ENCODE results near the gene SLX4. TPM values are rescaled to one million over a fixed set of nuclear protein-coding genes. Genes with fewer than 3 reads are reported as not detected.

Gene SLX4
- total RNA-seq, 1 experiment from 2014 or later, result 7.0 TPM

- H3K4me3 ChIP-seq (replicated peaks in 1 of 2; ENCODE audit: low read depth in 1 of 2, low read length in 2 of 2), result no peak overlapping the region
- no peak for ATAC-seq
- H3K79me2 ChIP-seq (ENCODE audit: insufficient read depth, low read length), result peaks cover 9% of the 10 kb centered on the region; the same call in 1 of the 2 replicates
- TF ChIP-seq POLR2A (IDR thresholded peaks at IDR 0.05; ENCODE audit: borderline replicate concordance, extremely low read depth, insufficient read depth, insufficient read length) (no peak), SP1 (IDR thresholded peaks at IDR 0.05; ENCODE audit: low read depth) (no peak), CBX3 (IDR thresholded peaks at IDR 0.05; ENCODE audit: low read depth) (no peak), EZH2 (IDR thresholded peaks at IDR 0.05) (no peak), EGR1 (IDR thresholded peaks at IDR 0.05; ENCODE audit: low read depth) (no peak), ZNF274 (IDR thresholded peaks at IDR 0.05; ENCODE audit: low read depth, low read length) (no peak), CEBPB (IDR thresholded peaks at IDR 0.05; ENCODE audit: low read depth) (no peak), MAX (IDR thresholded peaks at IDR 0.05) (no peak), TCF7L2 (IDR thresholded peaks at IDR 0.05; ENCODE audit: borderline replicate concordance, extremely low read depth, insufficient read depth, insufficient read length) (no peak), SRF (IDR thresholded peaks at IDR 0.05; ENCODE audit: low read depth) (no peak), JUND (IDR thresholded peaks at IDR 0.05) (no peak)
- H3K9ac ChIP-seq (ENCODE audit: low read length), result no peak overlapping the region
- peaks cover 0 to 7% of the 10 kb centered on the region in 2 experiments; a peak in 2 of 4 replicates for H3K4me1 ChIP-seq (ENCODE audit: control insufficient read depth in 1 of 2, insufficient read depth in 2 of 2, low read length in 2 of 2)
- no peaks in the 10 kb centered on the region for H3K9me2 ChIP-seq (ENCODE audit: insufficient read depth)
- ChIA-PET RAD21 (ENCODE audit: low non-redundant PET in 1 of 2, low total read pairs in 2 of 2, uncharacterized antibody in 2 of 2, unreplicated experiment in 2 of 2) (interaction anchor here in 1 of 2 experiments (0.6 kb wide), 1 partner anchor 42 kb away, joined by 10 read pairs; no protein-coding TSS in a partner anchor), POLR2A (no interaction called here), CTCF (no interaction called here)
- H3K27me3 ChIP-seq (ENCODE audit: insufficient read depth, low read length), result no peaks in the 10 kb centered on the region
- no peak overlapping the region for H3K4me2 ChIP-seq (ENCODE audit: low read length)
- no peaks in the 10 kb centered on the region for H3K9me3 ChIP-seq (ENCODE audit: control insufficient read depth in 1 of 2, insufficient read depth in 1 of 2, low read depth in 1 of 2, low read length in 2 of 2)
- no peak for DNase-seq (ENCODE audit: low read depth, low spot score)
- H2AFZ ChIP-seq (ENCODE audit: low read depth, low read length, poor library complexity, severe bottlenecking), result no peak overlapping the region
- H3K36me3 ChIP-seq (ENCODE audit: control insufficient read depth in 1 of 2, insufficient read depth in 2 of 2, low read length in 2 of 2), result peaks cover 0 to 6% of the 10 kb centered on the region in 2 experiments; a peak in 1 of 4 replicates
- intact Hi-C loops (cut with micrococcal nuclease), result no loop called here
- H4K20me1 ChIP-seq (ENCODE audit: insufficient read depth), result no peaks in the 10 kb centered on the region
- BruUV-seq (replicated peaks), result no TSS peak
- H3K27ac ChIP-seq (ENCODE audit: low read depth, low read length), result no peak overlapping the region
Measured at GRCh38 chr16:3607161-3607560, 4.2 kb downstream of the SLX4 start.

- BruUV-seq (replicated peaks), result no TSS peak
- POLR2A ChIA-PET, result no interaction called here
- CTCF ChIA-PET, result no interaction called here
- no peaks in the 10 kb centered on the region for H4K20me1 ChIP-seq (ENCODE audit: insufficient read depth)
- no peak overlapping the region for H2AFZ ChIP-seq (ENCODE audit: low read depth, low read length, poor library complexity, severe bottlenecking)
- no peaks in the 10 kb centered on the region for H3K27me3 ChIP-seq (ENCODE audit: insufficient read depth, low read length)
- no peak overlapping the region for H3K9ac ChIP-seq (ENCODE audit: low read length)
- no peak overlapping the region for H3K4me3 ChIP-seq (replicated peaks in 1 of 2; ENCODE audit: low read depth in 1 of 2, low read length in 2 of 2)
- intact Hi-C loops (cut with micrococcal nuclease), result no loop called here
- no peaks in the 10 kb centered on the region for H3K9me3 ChIP-seq (ENCODE audit: control insufficient read depth in 1 of 2, insufficient read depth in 1 of 2, low read depth in 1 of 2, low read length in 2 of 2)
- RAD21 ChIA-PET (ENCODE audit: low non-redundant PET in 1 of 2, low total read pairs in 2 of 2, uncharacterized antibody in 2 of 2, unreplicated experiment in 2 of 2), result no interaction called here
- DNase-seq (ENCODE audit: low read depth, low spot score), result no peak
- peaks cover 0 to 7% of the 10 kb centered on the region in 2 experiments; a peak in 2 of 4 replicates for H3K4me1 ChIP-seq (ENCODE audit: control insufficient read depth in 1 of 2, insufficient read depth in 2 of 2, low read length in 2 of 2)
- peaks cover 4% of the 10 kb centered on the region; the same call in 1 of the 2 replicates for H3K79me2 ChIP-seq (ENCODE audit: insufficient read depth, low read length)
- H3K4me2 ChIP-seq (ENCODE audit: low read length), result no peak overlapping the region
- ATAC-seq, result no peak
- peaks cover 0 to 13% of the 10 kb centered on the region in 2 experiments; a peak in 1 of 4 replicates for H3K36me3 ChIP-seq (ENCODE audit: control insufficient read depth in 1 of 2, insufficient read depth in 2 of 2, low read length in 2 of 2)
- H3K9me2 ChIP-seq (ENCODE audit: insufficient read depth), result no peaks in the 10 kb centered on the region
- H3K27ac ChIP-seq (ENCODE audit: low read depth, low read length), result no peak overlapping the region
- TF ChIP-seq YY1 (IDR thresholded peaks at IDR 0.05; ENCODE audit: extremely low read depth, insufficient replicate concordance, low read depth, low read length) (no peak), CBX3 (IDR thresholded peaks at IDR 0.05; ENCODE audit: low read depth) (no peak), SIN3A (IDR thresholded peaks at IDR 0.05; ENCODE audit: low read depth) (no peak), EZH2 (IDR thresholded peaks at IDR 0.05) (no peak), POLR2AphosphoS5 (IDR thresholded peaks at IDR 0.05; ENCODE audit: low read depth, low read length) (no peak), JUND (IDR thresholded peaks at IDR 0.05) (no peak), SP1 (IDR thresholded peaks at IDR 0.05; ENCODE audit: low read depth) (no peak), ZNF274 (IDR thresholded peaks at IDR 0.05; ENCODE audit: low read depth, low read length) (no peak), FOSL1 (IDR thresholded peaks at IDR 0.05; ENCODE audit: low read depth) (no peak), ELF1 (IDR thresholded peaks at IDR 0.05; ENCODE audit: borderline replicate concordance, low read depth) (no peak), CEBPB (IDR thresholded peaks at IDR 0.05; ENCODE audit: low read depth) (no peak), POLR2A (IDR thresholded peaks at IDR 0.05; ENCODE audit: borderline replicate concordance, extremely low read depth, insufficient read depth, insufficient read length) (no peak), EGR1 (IDR thresholded peaks at IDR 0.05; ENCODE audit: low read depth) (no peak), CTCF (IDR thresholded peaks at IDR 0.05 in 2 of 3, conservative IDR thresholded peaks at IDR 0.05 in 1 of 3; ENCODE audit: borderline replicate concordance in 1 of 3, insufficient read depth in 1 of 3, low read depth in 2 of 3, low read length in 2 of 3) (no peak), ZFX (IDR thresholded peaks at IDR 0.05) (no peak)
Measured at GRCh38 chr16:3606441-3606840, 5.0 kb downstream of the SLX4 start.
